Activated CD4-positive, alpha-beta T cell treated with anti-CD3 and anti-CD28 coated beads, Interleukin-2, amount 50 U/mL, for 1 hour (primary cell): ENCODE measurements around the gene SLC35F5.
"Not testable (repeated sequence)": the region's sequence is repeated elsewhere in the genome, so short reads cannot be mapped to it uniquely, and the experiment has no call there.

Experiments
- DNase-seq: peaks from one replicate; pipeline ENCODE4 v3.0.0-alpha.2; 2020

The SLC35F5 gene, protein sequence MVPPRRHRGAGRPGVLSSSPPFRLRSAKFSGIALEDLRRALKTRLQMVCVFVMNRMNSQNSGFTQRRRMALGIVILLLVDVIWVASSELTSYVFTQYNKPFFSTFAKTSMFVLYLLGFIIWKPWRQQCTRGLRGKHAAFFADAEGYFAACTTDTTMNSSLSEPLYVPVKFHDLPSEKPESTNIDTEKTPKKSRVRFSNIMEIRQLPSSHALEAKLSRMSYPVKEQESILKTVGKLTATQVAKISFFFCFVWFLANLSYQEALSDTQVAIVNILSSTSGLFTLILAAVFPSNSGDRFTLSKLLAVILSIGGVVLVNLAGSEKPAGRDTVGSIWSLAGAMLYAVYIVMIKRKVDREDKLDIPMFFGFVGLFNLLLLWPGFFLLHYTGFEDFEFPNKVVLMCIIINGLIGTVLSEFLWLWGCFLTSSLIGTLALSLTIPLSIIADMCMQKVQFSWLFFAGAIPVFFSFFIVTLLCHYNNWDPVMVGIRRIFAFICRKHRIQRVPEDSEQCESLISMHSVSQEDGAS

DNA sequence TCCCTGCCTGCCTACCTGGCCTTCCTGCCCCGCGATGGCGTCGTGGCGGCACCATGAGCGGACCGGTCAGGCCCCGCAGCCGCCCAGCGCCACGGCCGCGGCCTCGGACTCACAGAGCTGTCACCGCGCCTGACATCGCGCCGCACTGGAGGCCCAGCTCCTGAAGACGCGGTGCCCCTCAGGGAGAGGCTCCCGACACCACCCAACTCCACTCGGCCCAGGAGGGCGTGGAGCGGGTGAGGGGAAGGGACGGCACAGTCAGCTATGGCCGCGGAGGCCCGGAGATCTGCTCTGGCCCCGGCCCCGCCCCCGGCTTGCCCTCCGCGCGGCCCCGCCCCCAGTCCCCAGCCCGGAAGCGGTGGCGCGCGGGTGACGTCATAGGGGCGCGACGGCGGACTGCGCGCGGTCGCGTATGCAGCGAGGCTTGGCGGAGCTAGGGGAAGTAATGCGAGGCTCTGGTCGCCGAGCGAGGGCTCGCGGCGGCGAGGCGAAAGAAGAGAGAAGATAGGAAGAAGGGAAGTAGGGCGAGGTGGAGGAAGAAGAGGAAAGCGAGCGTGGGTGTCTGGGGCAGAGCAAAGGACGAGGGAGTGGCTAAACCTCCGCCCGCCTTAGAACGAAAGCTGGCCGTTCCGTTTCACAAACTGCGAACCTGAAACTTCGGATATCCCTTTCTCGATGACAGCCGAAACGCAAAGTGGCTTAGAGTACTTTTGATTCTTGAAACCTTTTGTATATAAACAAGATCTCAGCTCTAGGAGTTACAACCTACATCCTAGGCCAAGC lies at the start of gene SLC35F5:
SLC35F5 (minus strand) TSS at position 288 of the 783 bp plus-strand sequence; CDS start at position 55, 233 bp downstream.
- peak; percentile 93 for DNase-seq

DNA sequence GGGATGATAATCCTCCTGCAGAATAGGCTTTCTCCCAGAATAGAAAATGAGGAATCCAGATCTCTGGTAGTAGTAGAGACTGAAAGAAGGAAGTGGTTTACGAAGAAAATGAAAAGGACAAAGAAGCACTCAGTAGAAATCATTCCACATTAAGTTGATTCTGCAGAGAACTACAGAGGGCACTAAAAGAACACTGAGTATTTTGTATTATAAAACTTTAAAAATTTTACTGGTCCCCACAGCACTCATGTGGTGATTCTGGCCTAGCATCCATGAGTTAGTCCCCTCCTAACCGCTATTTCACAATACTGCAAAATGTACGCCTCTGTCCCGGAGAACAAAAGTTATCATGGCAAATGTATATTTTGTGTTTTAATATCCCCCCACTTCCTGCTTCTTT lies 42.9 kb upstream of the SLC35F5 start:
- no peak for DNase-seq

DNA sequence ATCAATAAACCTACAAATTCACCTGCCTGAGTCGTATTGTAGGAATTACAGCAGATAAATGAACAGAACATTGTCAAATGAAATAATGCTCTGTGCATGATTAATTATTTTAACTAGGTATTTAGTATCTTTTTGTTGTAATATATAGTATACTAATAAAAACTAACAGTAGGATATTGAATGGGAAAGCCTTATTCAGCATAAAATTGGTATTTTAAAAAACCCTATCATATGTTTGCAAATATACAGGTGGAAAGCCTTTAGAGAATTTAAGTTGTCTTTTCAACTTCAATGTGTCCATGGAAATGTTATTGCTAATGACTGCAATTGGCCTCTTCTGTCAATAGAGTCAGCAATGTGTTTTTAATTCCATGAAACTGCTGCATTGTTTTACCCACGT lies 40.8 kb upstream of the SLC35F5 start:
- no peak for DNase-seq

DNA sequence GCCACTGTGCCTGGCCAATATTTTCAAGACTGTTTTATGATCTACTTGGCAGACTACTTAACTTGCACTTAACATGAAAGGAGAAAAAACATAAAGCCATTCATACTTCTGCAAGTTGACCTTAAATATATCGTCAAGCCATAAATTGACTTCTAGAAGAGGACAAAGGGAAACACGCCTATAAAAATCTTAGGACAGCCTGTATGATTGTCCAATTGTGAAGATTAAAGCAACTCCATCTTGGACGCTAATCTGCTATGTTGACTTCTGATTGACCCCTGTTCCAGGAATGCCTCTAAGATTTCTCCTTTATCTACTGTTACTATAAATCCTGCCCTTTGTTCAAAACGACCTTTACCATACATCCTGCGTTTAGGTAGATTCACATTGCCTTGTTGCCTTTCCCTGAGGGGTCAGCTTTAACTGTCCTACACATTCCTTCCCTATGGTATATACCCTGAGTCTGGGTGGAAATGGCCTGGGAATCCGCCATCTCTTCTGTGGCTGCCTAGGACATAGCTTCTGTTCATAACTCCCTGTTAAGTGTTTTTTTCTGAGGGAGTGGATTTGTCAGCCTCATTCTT lies 40.2 kb upstream of the SLC35F5 start:
- DNase-seq: no peak

DNA sequence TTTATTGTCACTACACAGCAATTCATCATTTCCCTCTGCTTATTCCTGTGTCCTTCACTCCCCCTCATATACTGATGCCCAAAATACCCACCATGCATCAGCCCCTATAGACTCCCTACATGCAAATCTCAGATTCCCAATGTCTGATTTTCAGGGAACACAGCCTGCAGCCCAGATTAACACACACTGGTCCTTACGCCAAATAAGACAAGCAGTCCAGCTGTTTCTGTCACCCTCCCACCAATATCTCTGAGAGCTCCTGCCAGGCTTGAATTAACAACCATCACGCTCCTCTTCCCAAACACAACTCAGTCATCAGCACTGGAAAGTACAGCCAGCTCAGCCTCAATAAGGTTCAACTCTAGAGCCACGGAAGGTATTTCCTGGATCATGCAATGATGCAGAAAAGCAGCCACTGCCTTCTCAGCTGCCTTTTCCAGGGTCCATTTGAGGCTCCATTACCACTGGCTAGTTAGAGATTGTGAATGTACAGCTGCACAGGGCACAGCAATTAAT lies 39.0 kb upstream of the SLC35F5 start:
- DNase-seq: no peak

DNA sequence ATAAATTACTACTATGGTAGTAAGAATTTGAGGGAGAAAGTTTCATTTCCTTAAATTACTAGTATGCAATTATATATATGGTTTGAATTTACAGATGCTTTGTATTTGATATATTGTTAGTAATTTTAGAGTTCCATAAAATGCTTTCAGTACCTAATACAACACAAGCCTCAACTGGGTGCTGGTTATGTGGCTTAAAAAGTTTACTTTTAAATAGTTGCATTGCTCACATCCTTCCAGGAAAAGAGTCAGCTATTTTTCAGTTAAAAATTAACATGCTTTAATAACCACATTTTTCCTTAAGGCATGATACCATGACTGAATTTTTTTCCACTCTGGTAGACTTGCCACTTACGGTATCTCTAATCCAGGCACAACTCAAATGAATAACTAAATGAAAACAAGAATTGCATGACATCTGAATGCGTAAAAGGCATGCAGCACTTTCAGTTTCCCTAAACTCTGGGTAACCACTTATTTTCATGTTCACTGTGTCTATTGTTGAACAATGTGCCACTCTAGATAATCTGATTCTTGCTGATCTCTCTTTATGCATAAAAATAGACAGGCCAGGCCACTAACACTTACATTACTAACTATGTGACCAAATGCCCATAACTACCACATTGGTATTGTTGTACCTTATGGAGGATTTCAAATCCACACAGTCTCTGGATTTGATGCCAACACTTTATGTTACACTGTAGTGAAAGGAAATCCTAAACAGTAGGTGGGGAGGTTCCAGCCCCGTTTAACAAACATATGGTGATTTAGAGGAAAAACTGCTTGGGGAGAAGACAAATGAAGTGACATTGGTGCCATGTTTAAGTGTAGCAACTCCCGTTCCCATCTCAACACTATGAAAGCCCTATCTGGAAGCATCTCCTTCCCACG lies 35.5 kb upstream of the SLC35F5 start:
- DNase-seq: no peak

DNA sequence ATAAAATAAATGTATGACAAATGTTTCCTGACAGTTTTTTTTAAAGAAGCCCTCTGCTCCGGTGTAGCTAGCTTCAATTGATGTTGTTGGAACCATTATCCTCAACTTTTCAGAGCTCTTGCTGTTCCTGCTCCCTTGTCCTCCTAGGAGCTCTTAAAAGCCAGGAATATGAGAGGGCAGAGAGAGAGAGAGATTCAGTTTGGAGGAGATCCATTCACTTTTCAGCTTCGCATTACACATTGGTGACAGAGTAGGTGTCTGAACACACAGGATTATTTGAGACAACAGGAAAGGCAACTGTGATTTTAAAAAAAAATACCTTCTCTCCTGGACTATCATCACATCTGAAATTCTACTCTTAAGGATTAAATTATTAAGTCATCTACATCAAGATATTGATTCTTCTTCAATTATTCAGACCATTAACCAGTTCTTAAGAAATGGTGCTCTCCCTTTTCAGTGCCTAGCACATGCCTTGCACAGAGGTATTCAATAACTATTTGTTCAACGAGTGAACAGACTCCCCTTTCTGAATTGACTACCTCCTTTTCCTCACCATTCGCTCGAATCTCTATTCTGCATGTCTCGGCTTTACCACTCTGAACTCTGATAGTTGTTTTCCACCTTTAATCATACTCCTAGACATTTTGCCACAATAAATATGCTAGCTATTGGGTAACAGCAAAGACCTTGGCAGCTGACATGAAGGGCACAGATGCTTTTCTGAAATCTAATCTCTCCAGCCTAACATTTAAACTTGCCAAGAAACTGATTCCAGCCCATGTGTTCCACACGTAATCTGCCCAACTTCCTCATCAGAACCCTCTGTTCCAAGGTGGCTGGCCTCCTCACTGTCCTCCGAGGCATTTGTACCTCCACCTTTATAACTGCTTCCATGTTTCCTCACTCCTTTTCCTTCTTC lies 28.6 kb upstream of the SLC35F5 start:
- no peak for DNase-seq

DNA sequence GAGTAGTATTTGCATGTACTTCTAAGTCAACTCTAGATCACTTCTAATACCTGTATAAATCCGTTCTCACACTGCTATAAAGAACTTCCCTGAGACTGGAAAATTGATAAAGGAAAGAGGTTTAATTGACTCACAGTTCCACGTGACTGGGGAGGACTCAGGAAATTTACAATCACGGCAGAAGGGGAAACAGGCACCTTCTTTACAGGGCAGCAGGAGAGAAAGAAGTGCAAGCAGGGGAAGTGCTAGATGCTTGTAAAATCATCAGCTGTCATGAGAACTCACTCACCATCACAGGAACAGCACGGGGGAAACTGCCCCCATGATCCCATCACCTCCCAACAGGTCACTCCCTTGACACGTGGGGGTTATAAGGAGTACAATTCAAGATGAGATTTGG lies 24.0 kb upstream of the SLC35F5 start:
- DNase-seq: no peak

DNA sequence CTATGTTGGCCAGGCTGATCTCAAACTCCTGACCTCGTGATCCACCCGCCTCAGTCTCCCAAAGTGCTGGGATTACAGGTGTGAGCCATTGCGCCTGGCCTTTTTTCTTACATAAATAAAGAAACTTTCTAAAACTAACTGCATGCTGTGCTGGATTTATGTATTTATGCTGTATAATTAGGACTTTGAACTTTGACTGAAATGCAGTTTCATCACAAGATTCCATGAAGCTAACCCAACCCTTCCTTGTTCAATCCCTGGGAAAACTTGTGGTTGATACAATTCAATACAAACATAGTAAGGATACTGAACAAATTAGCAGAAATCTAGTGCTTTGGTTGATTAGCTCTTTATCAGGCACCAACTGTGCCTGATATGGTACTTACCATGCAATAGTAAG lies 20.9 kb upstream of the SLC35F5 start:
- DNase-seq: no peak

DNA sequence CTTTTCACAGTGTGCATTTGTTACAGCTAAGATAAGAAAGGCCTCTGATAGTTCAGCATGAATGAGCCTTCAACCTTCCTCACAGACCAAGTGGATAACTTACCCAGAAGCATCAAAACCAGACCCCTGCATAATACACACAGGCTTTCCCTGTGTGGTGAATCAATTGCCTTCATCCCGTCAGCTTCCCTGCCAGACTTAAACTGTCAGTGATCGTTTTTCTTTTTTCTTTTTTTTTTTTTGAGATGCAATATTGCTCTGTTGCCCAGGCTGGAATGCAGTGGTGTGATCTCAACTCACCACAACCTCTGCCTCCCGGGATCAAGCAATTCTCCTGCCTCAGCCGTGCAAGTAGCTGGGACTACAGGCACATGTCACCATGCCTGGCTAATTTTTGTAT lies 20.5 kb upstream of the SLC35F5 start:
- DNase-seq: no peak

DNA sequence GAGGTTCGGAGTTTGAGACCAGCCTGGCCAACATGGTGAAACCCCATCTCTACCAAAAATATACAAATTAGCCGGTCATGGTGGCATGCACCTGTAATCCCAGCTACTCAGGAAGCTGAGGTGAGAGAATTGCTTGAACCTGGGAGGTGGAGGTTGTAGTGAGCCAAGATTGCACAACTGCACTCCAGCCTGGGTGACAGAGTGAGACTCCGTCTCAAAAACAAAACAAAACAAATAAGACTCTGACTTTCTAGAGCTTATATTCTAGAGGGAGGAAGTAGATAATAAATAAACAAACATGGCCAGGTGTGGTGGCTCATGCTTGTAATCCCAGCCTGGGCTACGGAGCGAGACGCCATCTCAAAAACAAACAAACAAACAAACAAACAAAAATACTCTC lies 18.2 kb upstream of the SLC35F5 start:
- DNase-seq: not testable (repeated sequence)

DNA sequence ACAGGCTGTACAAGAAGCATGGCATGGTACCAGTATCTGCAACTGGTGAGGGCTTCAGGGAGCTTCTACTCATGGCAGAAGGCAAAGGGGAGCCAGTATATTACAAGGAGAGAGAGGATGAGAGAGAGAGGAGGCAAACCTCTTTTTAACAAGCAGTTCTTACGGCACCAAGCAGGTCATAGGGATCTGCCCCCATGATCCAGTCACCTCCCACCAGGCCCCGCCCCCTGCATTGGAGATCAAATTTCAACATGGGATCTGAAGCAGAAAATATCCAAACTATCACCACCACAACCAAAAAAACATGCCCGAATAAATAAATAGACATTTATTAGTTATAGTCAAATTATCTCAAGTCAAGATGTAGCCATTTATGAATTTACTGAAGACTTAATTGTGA lies 14.5 kb upstream of the SLC35F5 start:
- no peak for DNase-seq

DNA sequence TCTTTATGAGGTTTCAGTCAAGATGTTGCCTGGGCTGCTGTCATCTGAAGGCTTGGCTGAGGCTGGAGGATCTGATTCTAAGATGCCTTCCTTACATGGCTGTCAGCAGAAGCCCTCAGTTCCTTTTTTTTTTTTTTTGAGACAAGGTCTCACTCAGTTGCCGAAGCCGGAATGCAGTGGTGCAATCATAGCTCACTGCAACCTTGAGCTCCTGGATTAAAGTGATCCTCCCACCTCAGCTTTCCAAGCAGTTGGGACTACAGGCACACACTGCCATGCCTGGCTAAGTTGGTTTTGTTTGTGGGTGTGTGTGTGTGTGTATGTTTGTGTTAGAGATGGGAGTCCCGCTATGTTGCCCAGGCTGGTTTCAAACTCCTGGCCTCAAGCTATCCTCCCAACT lies 13.1 kb upstream of the SLC35F5 start:
- DNase-seq: no peak

DNA sequence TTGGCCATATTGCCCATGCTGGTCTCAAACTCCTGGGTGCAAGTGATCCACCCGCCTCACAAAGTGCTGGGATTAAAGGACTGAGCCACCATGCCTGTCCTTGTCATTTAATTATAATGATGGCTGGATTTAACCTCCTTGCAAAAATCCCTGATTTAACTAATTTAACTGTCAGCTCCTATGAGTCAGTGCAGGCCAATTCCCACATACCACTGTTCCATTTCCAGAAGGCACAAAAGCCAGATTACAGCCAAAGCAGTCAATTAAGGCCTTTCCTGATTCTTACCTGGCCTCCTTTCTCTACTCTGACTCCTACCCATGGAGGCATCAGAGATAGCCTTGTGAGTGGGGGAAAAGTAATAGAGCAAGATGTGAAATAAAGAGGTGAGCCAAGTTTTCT lies 12.3 kb upstream of the SLC35F5 start:
- DNase-seq: no peak

DNA sequence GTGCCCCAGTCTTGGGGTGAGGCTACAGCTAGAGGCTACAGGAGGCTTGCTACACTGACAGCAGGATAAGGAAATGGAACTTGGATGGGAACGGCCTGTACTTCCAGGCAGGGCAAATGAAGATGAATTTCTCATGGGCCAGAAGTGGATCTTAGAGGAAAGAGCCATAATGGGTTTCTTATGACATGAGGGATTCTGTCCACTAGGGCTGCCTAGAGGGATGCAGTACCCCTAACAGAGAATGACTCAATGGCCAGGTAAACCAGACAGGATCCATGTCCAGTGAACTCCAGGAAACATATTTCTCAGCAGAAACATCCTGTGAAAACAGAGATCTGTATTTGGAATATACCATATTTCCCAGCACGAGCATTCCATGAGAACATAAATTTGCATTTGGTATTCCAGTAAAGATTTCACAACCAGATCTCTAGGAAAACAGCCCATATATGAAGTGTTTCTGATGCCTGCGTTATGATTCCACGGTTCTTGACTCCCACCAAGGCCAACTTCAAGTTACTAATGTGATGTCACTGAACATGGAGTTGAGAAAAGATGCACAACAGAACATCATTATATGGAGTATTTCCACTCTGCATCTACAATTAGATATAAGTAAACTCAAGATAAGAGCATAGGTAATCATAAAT lies 11.5 kb upstream of the SLC35F5 start:
- DNase-seq: no peak

DNA sequence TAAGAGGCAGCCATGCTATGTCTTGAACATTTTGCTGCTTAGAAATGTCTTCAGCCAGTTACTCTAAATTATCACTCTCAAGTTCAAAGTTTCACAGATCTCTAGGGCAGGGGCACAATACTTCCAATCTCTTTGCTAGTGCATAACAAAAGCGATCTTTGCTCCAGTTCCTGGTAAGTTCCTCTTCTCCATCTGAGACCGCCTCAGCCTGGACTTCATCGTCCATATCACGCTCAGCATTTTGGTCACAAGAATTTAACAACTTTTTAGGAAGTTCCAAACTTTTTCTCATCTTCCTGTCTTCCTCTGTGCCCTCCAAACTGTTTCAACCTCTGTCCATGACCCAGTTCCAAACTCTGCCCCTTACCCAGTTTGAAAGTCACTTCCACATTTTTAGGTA lies 8.8 kb upstream of the SLC35F5 start:
- no peak for DNase-seq

DNA sequence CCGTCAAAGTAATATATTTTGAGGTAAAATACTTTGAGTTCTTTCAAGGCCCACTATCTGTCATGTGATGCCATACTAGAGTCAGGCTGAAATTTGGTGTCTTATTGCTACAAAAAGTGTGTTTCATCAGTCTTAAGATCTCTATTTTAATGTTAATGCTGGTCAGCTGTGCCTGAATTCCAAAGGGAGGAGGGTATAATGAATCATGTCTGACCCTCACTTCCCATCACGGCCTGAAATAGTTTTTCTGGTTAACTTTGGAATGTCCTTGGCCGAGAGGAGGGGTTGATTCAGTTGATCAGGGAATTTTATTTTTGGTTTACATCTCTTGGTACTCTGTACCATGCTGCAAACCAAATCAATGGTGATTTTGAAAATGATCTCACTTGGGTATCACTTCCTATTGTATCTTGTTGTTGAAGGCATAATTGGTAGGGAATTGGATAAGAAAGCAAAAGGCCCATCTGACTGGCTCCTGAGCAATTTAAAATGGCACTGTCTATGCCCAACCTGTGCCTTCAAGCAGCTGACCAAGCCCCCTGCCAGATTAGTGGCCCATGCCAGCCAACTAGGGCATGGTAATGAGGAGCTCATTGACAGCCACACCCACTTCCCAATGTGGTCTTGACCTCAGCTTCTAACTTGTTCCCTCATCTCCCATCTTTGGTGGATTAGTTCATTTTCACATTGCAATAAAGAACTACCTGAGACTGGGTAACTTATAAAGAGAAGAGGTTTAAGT lies 6.1 kb upstream of the SLC35F5 start:
- DNase-seq: no peak

DNA sequence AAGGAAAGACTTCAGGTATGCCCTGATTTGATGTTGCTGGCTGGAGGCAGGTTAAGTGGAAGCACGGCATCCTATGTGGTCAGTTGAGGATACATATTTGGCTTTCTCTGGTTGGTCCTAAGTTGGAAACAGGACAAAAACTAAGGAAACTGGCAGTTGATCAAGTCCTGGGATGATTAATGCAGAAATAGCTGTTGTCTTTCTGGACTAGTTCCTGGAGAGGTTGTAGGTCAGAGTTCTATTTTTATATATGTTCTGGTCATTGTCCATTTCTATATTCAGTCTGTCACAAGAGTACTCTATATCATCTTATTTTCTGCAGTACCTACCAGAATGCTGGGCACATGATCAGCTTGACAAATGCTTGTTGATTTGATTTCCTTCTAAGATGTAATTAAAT lies 4.0 kb upstream of the SLC35F5 start:
- DNase-seq: no peak

DNA sequence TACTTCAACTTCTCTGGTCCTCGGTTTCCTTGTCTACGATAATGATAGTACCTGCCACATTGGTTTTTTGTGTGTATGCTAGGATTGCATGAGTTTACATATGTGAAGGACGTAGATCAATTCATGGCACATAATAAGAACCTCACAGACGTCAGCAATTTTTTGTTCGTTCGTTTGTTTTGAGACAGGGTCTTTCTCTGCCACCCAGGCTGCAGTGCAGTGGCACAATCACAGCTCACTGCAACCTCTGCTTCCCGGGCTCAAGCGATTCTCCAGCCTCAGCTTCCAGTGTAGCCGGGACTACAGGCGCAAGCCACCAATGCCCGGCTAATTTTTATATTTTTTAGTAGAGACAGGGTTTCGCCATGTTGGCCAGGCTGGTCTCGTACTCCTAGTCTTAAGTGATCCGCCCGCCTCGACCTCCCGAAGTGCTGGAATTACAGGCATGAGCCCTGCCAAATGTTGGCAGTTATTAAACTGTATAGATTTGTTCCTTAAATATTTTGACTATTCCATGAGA lies 756 bp upstream of the SLC35F5 start:
- peak; percentile 2 for DNase-seq
